NCI-H146 treated with DMSO at 0.1 percent for 48 hours (cell line): Measurements from ENCODE around the gene SFN.

Experiments used
- DNase-seq: peaks from one replicate; lab custom pipeline; 2025; ENCODE audit not compliant: unreplicated experiment; lab: John Stamatoyannopoulos, UW

SFN gene

GRCh38 chr1:26911399-26912146, 48.6 kb downstream of the SFN start:
- DNase-seq = no peak

- DNase-seq = no peak
Observed at GRCh38 chr1:26912147-26912490, 49.2 kb downstream of the SFN start.

GRCh38 chr1:26913389-26913753, 50.4 kb downstream of the SFN start:
- DNase-seq = no peak
